Bronchial epithelial cell (primary cell): ENCODE data around the gene CYP8B1. TPM values are rescaled to one million over a fixed set of nuclear protein-coding genes. Genes with fewer than 3 reads are reported as not detected.

ENCODE experiments used
- DNase-seq: peaks from one replicate; pipeline ENCODE4 v3.0.0-alpha.2; 2010; ENCODE audit warnings: low read depth
- FAIRE-seq: peaks from 2 replicates; lab custom pipeline; 2011; peaks lifted over from hg19 to GRCh38; lab: Jason Lieb, UNC
- H3K27me3 ChIP-seq: 2 replicates; pipeline ENCODE4 v1.5.1; 2011; ENCODE audit warnings: low read length; ENCODE audit not compliant: control insufficient read depth, insufficient read depth
- H3K36me3 ChIP-seq: 2 replicates; pipeline ENCODE4 v1.5.1; 2011; ENCODE audit warnings: low read length; ENCODE audit not compliant: control insufficient read depth, insufficient read depth
- H3K4me3 ChIP-seq: 2 replicates; pipeline ENCODE4 v1.5.1; 2011; ENCODE audit warnings: mild to moderate bottlenecking, low read depth, low read length, control low read depth
- total RNA-seq: library from RNA; depleted of rRNA; stranded (reverse); fragments of >200 nt; gene quantifications from 2 replicates; pipeline ENCODE4 v1.2.1, GENCODE V29; 2014
- TF ChIP-seq, protein P1 (sequence below): IDR thresholded peaks from 2 replicates; pipeline ENCODE4 v1.5.1; 2011; ENCODE audit warnings: mild to moderate bottlenecking, moderate library complexity, low read length, control low read depth, inconsistent platforms; ENCODE audit not compliant: insufficient read depth, severe bottlenecking

CYP8B1 gene
- total RNA-seq, 1 donor from 2014 or later = not detected

DNA sequence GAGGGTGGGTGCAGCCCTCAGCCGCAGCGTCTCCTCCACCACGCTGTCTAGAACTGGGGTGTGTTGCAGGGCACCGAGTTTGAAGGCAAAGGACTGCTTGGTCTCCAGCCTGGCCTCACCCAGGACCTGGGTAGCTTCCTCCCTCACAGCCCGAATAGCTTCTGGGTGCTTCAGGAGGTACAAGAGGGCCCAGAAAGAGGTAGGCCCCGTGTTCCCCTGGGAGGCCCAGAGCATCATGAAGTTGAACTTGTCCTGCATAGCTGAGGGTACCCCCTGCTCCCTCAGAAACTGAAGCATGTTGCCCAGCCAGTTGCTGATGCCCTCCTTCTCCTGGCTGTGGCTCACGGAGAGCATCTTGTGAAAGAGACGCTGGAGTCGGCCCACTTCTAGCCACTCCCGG is 930 bp downstream of the CYP8B1 start:
- no peaks in the 10 kb centered on the region for H3K36me3 ChIP-seq
- TF ChIP-seq, protein P1, sequence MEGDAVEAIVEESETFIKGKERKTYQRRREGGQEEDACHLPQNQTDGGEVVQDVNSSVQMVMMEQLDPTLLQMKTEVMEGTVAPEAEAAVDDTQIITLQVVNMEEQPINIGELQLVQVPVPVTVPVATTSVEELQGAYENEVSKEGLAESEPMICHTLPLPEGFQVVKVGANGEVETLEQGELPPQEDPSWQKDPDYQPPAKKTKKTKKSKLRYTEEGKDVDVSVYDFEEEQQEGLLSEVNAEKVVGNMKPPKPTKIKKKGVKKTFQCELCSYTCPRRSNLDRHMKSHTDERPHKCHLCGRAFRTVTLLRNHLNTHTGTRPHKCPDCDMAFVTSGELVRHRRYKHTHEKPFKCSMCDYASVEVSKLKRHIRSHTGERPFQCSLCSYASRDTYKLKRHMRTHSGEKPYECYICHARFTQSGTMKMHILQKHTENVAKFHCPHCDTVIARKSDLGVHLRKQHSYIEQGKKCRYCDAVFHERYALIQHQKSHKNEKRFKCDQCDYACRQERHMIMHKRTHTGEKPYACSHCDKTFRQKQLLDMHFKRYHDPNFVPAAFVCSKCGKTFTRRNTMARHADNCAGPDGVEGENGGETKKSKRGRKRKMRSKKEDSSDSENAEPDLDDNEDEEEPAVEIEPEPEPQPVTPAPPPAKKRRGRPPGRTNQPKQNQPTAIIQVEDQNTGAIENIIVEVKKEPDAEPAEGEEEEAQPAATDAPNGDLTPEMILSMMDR = no peak
- FAIRE-seq = no peak
- no peak for DNase-seq
- peaks cover 6% of the 10 kb centered on the region for H3K27me3 ChIP-seq
- H3K4me3 ChIP-seq = no peak overlapping the region

DNA sequence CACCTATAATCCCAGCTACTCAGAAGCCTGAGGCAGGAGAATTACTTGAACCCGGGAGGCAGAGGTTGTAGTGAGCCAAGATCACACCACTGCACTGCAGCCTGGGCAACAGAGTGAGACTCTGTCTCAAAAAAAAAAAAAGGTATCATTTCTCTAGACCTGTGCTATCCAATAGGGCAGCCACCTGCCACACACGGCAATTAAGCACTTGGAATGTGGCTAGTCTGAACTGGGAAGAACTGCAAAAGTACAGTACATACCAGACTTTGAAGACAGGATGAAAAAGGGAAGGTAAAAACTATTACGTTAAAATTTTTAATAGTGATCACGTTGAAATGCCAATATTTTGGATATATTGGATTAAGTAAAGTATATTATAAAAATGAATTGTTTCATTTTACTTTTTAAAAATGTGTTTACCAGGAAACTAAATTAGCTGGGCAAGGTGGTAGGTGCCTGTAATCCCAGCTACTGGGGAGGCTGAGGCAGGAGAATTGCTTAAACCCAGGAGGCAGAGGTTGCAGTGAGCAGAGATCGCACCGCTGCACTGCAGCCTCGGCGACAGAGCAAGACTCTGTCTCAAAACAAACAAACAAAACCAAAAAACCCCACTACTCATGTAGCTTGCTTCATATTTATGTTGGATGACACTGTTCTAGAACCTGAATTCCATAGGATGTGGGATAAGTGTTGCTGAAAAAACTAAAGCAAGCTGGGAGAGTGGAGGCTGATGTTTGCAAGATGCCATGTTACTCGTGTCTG is 2.3 kb downstream of the CYP8B1 start:
- peaks cover 6% of the 10 kb centered on the region for H3K27me3 ChIP-seq
- DNase-seq = no peak

DNA sequence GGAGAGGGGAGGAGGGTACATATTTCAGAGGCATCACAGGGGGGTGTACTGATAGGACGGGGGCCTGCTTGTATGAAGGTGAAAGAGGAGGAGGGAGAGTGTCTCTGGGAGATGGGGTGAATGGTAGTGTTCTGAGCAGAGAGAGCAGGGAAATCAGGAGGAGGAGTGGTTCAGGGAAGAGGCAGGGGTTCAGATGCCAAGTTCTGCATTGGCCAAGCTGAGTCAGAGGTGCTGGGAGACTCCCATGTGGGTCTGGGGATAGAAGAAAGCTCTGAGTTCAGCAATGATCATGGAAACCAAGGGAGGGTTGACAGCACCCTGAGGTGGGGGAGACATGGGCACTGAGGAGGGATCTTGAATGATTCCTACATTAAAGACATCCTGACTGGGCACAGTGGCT is 3.0 kb downstream of the CYP8B1 start:
- TF ChIP-seq, protein P1 = no peak
- peak; percentile 75 for FAIRE-seq
- Histone ChIP-seq H3K4me3 (no peak overlapping the region), H3K27me3 (peaks cover 6% of the 10 kb centered on the region), H3K36me3 (no peaks in the 10 kb centered on the region)
- DNase-seq = no peak

More for the DNA sequence above, 2.3 kb downstream of the CYP8B1 start:
- Histone ChIP-seq H3K4me3 (no peak overlapping the region), H3K36me3 (no peaks in the 10 kb centered on the region)
- TF ChIP-seq, protein P1 = no peak
- FAIRE-seq = no peak

DNA sequence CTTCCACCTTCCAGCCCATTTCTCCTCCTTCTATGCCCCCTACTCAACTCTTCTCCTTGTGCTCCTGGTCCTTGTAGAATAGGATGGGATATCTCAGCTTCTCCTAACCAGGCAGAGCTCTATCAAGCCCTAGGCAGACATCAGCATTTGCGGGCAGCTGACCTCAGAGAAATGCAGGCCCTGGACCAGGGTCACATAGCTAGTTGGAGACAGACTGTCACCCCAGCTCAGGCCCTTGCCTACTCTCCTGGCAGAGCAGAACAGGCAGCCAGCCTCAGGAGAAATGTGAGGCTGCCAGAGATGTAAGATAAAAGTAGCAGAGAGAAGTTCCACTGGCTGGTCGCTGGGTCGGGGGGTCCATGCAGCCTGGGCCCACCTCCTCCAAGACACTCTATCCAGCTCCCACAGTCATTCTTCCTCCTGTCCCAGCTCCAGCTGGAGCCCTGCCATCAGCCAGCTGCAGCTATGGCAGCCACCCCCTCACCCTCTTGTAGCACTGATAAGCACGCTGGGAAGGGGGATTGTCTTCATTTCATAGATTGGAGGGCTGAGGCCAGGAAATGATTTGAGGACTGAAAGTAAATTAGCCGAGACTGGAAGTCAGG is 4.0 kb downstream of the CYP8B1 start:
- peaks cover 4% of the 10 kb centered on the region for H3K27me3 ChIP-seq
- no peak for FAIRE-seq
- H3K36me3 ChIP-seq = no peaks in the 10 kb centered on the region
- TF ChIP-seq, protein P1 = no peak
- H3K4me3 ChIP-seq = no peak overlapping the region
- DNase-seq = no peak

DNA sequence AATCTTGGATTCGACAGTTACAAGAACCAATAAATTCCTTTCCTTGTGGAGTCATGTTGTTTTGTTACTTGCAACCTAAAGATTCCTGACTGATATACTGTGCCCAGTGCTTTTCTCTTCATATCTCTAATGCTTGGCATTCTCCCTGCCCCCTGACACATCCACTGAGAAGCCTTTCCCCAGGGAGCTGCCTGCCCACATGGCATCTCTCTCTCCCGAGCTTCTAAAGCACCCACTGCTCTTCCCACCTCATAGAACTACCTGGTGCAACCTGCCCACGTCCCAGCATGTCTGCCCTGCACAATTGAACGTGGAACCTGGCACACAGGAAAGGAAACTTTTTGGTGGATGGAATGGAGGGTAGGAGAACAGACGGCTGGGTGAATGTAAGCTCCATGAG is 6.8 kb downstream of the CYP8B1 start:
- DNase-seq = no peak
- TF ChIP-seq, protein P1 = no peak
- FAIRE-seq = no peak
- H3K4me3 ChIP-seq = no peak overlapping the region
- no peaks in the 10 kb centered on the region for H3K27me3 ChIP-seq
- H3K36me3 ChIP-seq = no peaks in the 10 kb centered on the region
